ENCODE measurements around the gene CDH26.

DNA sequence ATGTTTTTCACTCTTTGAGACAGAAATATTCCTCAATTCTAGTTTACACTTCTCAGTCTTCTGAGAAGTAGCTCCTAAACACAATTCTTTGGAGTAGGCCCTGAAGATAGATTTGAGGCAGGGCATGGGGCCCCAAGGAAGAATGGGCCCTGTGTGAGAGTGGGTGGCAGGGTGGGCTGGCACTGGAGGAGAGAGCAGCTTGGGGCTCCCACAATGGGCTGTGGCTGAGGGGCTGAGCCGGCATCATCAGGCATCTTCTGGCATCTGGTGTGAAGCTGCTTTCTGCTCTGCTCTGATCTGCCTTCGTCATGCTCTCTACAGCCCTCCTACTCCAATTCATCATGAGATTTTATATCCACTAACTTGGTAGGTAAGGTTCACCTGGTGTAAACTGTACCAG lies 88.2 kb downstream of the CDH26 start:
- TF ChIP-seq, protein P1, sequence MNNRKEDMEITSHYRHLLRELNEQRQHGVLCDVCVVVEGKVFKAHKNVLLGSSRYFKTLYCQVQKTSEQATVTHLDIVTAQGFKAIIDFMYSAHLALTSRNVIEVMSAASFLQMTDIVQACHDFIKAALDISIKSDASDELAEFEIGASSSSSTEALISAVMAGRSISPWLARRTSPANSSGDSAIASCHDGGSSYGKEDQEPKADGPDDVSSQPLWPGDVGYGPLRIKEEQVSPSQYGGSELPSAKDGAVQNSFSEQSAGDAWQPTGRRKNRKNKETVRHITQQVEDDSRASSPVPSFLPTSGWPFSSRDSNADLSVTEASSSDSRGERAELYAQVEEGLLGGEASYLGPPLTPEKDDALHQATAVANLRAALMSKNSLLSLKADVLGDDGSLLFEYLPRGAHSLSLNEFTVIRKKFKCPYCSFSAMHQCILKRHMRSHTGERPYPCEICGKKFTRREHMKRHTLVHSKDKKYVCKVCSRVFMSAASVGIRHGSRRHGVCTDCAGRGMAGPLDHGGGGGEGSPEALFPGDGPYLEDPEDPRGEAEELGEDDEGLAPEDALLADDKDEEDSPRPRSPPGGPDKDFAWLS (CRISPR knock-in tag; IDR thresholded peaks at IDR 0.05; ENCODE audit: borderline replicate concordance), result no peak
- TF ChIP-seq GFI1 (CRISPR knock-in tag; IDR thresholded peaks at IDR 0.05; ENCODE audit: borderline replicate concordance), result no peak
- no peak for TF ChIP-seq ZFP62 (CRISPR knock-in tag; IDR thresholded peaks at IDR 0.05)
- no peak for TF ChIP-seq KDM2A (CRISPR knock-in tag; IDR thresholded peaks at IDR 0.05; ENCODE audit: borderline replicate concordance, low read depth)
- TF ChIP-seq ARNT (IDR thresholded peaks at IDR 0.05), result no peak
- TF ChIP-seq NFE2L2 (IDR thresholded peaks at IDR 0.05; ENCODE audit: low read length), result no peak
- TF ChIP-seq NR1H2 (CRISPR knock-in tag; IDR thresholded peaks at IDR 0.05; ENCODE audit: borderline replicate concordance, low read depth), result no peak
- TF ChIP-seq SMYD3 (CRISPR knock-in tag; IDR thresholded peaks at IDR 0.05), result no peak
- TF ChIP-seq, protein P2, sequence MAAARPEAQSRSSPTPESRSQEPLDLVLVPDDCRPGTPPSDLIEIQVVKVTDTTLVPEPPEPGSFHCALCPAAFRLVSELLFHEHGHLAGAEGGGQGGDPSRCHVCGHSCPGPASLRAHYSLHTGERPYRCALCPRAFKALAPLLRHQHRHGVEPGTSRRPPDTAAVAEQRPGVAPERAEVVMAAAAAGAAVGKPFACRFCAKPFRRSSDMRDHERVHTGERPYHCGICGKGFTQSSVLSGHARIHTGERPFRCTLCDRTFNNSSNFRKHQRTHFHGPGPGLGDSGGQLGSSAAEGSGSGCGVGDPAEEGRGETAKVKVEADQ (CRISPR knock-in tag; IDR thresholded peaks at IDR 0.05; ENCODE audit: borderline replicate concordance), result no peak
- no peak for TF ChIP-seq NFIB (CRISPR knock-in tag; IDR thresholded peaks at IDR 0.05; ENCODE audit: borderline replicate concordance)
- no peak for TF ChIP-seq JUND (CRISPR knock-in tag; IDR thresholded peaks at IDR 0.05)

Measured in HepG2 (cell line).